GM20431 (cell line): ENCODE results near the gene SCAMP3.
"Not testable (repeated sequence)": the region's sequence is repeated elsewhere in the genome, so short reads cannot be mapped to it uniquely, and the experiment has no call there.

Experiments
- in situ Hi-C: fragments of 300-500 bp; cut with MseI, MboI; formaldehyde crosslinking; loops from one replicate; pipeline ENCODE4 v1.15.0; 2020; ENCODE audit warnings: low sequenced_read_pairs; ENCODE audit not compliant: unreplicated experiment

Gene SCAMP3

DNA sequence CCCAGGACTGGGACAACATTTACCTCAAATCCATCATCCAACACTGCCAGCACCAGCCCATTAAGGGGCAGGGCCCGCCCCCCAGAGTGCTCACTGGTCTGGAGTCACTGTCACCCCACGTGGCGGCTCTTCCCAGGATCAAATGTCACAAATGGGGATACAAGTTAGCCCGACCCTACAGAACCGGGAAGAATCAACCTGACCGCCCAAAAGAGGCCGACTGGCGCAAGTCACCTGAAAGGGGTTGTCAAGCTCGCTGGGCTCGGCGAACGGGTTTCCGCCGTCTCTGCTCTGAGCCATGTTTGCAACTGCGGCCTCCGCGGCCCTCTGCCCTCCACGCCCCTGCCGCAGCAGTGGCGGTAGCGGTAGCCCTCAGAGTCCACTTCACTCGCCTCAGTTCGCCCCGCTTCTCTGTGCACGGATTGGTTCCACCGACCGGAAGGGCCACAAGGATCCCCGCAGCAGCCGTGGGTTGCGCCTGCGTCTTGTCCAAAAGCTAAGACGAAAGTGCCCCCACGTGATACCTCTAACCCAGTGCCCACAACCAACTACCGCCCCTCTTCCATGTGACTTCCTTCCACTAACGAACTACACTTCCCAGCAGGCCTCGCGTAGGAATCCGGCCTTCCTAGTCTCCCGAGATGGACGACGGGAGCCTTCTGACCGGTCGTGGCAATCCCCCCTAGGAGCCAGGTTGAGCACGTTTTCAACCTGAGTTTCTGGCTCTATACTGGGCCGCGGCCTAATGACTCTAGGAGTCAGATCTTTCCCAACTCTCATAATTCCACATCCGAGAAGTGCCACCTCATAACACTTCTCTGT, at the start of gene SCAMP3:
TSS of gene SCAMP3 (minus strand) at position 509 of the 822 bp plus-strand sequence. CDS start at position 300, 209 bp downstream.
- in situ Hi-C loops, result no loop called here

DNA sequence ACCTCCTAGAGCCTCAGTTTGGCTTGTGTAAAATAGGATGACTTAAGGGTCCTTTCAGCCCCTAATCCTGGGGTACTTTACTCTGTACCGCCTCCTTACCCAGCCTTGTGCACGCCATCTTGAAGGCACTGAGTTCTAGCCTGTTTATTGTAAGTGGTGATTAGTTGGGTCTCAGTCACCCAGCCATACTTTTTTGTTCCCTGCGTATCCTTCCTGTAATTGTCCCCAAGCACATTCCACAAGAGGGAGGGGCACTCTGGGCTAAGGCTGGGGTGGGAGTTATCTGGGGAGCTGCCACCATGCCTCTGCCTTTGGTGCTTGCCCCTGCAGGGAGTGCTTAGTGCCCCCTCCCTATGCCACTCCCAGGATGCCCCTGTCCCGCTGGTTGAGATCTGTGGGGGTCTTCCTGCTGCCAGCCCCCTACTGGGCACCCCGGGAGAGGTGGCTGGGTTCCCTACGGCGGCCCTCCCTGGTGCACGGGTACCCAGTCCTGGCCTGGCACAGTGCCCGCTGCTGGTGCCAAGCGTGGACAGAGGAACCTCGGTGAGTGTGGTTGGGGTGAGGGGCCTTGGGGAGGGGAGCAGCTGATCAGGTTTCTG, 47.4 kb upstream of the SCAMP3 start:
- in situ Hi-C loops, result no loop called here

DNA sequence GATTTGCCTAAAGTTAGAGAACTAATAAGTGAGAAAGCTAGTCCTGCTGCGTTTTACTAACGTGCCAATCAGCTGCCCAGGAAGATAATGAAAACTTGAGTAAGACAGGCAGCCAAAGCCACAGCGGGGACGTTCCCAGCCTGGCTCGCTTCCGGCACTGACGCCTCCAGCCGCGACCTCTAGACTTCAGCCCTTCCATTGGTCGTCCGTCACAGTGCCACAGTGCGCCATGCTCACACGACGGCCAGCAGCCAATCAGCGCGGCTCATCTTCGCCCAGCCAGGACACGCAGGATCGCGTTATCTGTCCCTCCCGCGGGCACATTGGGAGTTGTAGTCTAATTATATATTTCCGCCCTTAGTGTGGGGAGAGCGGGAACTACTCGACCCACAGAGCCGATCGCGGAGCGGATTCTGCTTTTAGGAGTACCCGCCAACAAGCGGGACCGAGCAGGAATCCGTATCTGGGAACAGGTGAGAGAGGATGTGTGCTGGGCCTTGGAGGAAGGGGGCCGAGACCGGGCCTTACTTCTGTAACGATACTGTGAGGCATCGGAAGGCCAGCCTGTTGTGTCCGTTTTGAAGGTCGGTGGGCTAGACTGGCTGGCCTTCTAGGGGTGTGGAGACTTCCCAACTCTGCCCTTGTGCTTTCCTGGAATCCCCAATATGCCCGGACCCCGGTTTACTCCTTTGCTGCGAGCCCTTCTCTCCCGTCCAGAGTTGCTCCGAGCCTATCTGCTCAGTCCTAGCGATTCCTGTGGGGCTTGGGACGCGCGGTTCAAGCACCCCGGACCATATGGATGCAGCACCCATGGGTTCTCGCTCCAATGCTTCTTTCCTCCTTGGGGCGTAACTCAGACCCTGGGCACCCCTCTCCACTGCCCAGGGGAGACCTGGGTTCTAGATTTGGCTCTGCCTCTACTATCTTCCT, 46.6 kb upstream of the SCAMP3 start, which contains the start of gene FDPS:
TSS of gene FDPS (plus strand) at position 374 of the 930 bp plus-strand sequence. CDS start 924 bp downstream, outside the sequence.
- in situ Hi-C loops, result no loop called here

- in situ Hi-C loops, result no loop called here
These were observed 45.1 kb upstream of the SCAMP3 start for GRCh38 chr1:155307247-155307740.

- in situ Hi-C loops, result no loop called here
These were observed 43.8 kb upstream of the SCAMP3 start for GRCh38 chr1:155305881-155306391.

GRCh38 chr1:155304558-155305063, 42.5 kb upstream of the SCAMP3 start:
- in situ Hi-C loops, result no loop called here

GRCh38 chr1:155301342-155301841, 39.2 kb upstream of the SCAMP3 start, which contains the start of gene PKLR:
Gene PKLR (minus strand): TSS chr1:155301438. CDS start chr1:155301395, 43 bp downstream.
- in situ Hi-C loops, result no loop called here

DNA sequence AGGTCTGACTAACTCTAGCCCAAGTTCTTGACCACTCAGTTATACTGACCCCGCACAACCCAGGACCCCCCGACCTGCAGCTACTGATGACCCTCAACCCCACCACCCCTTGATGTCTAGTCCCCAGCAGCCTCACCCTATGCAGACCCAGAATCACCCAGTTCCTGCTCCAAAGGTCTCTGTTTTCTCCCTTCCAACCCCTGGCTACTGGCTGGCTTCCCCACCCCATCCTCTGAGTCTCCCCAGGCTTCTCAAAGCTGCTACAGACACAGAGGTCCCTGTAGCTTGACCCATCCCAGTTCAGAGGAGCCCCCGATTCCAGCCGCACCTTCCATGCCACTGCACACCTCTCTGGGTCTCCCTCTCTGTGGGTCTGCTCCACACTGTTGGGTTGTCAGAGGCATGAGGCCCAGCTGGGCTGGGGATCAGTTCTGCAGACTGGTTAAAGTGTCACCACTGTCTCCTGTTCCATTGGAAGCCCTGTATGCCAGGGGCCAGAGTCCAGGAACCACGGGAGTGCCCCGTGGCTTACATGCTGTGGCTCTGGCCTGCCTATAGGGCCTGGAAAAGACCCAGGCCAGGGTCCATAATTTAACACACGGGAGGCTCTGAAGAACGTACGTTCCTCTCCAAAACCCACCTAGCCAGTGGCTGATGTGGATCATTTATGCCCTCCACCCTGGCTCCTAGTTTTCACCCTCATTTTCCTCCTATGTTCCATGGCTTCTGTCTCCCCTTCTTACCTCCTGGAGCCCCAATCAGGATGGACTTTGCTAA, 38.6 kb upstream of the SCAMP3 start:
- in situ Hi-C loops, result no loop called here

DNA sequence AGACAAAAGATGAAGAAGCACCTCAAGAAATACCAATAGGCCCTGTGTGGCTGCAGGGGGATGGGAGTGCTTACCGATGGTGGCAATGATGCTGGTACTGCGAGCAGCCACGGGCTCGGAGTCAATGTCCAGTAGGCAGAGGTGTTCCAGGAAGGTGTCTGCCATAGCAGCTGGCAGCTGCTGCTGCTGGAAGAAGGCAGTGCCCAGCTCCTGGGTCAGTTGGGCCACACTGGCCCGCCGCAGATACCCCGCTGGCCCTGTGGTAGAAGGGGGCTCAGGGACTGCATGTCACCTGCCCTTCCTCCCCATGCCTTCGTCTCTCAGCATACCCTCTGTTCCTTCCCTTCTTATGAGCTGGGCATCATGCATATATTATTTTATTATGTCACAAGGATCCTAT, 37.9 kb upstream of the SCAMP3 start:
- in situ Hi-C loops, result no loop called here

- in situ Hi-C loops, result no loop called here
These were observed 35.2 kb upstream of the SCAMP3 start for GRCh38 chr1:155297384-155297783.

DNA sequence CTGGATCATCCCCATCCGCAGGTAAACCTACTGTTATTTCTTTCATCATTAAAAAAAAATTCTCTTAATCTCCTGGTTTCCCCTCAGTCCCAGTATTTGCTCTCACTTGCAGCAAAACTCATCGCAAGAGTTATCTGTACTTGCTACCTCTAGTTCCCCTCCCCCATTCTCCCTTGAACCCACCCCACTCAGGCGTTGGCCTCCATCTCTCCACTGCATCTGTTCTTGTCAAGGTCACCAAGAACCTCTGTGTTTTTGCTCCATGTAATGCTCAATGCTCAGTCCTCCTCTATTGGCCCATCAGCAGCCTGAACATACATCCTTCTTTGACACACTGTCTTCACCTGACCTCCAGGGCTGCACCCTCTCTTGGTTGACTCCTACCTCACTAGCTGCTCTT, 34.5 kb upstream of the SCAMP3 start:
- in situ Hi-C loops, result no loop called here

GRCh38 chr1:155295942-155296267, 33.7 kb upstream of the SCAMP3 start:
- in situ Hi-C loops, result no loop called here

- in situ Hi-C loops, result no loop called here
These were observed 33.2 kb upstream of the SCAMP3 start for GRCh38 chr1:155295183-155295941.

DNA sequence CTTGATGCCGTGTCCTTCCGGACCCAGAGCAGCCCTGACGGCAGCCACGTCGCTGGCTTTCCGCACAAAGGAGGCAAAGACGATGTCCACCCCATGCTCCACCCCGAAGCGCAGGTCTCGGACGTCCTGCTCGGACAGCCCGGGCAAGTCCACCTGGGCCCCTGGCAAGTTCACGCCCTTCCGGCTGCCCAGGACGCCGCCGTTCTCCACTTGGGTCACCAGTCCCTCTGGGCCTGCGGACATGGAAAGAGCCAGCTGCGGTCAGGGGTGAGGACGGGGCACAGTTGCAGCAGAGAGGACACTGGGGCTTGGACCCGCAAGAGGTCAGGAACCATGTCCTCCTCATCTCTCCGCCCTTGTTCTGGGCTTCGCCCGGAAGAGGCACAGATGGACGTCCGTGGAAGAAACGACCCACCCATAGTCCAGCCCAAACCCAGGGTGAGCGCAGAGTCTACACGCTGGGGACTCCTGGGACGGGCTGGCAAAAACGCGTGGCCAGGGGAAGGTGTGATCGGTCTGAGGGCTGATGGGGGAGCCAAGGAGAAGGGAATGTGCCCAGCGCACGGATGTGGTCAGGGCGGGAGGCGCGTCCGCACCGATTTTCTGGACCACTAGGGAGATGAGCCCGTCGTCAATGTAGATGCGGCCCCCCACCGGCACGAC, 32.5 kb upstream of the SCAMP3 start:
- in situ Hi-C loops, result no loop called here

DNA sequence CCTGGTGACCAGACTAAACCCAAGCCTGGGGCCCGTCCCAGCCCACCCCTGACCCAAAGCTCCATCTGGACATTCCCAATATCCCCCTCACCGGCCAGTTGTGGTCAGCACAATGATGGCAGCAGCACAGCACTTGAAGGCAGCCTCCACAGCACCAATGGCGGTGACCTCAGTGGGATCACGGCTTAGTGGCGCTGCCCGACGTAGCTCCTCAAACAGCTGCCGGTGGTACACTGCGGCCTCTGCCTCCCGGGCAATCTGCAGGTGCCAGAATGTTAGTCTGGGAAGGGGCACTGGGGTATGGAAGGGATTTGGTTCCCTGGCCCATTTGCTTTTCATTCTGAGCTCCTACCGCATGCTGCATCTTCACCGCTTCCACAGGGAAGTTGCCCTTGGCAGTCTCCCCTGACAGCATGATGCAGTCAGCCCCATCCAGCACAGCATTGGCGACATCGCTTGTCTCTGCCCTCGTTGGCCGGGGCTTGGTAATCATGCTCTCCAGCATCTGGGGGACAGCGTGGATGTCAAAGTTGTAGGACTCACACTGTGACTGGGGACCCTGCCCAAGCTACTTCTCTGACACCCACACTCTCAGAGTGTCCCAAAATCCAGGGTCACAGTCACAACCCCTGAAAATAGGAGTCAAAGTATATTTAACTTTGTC, 31.1 kb upstream of the SCAMP3 start:
- in situ Hi-C loops, result no loop called here

DNA sequence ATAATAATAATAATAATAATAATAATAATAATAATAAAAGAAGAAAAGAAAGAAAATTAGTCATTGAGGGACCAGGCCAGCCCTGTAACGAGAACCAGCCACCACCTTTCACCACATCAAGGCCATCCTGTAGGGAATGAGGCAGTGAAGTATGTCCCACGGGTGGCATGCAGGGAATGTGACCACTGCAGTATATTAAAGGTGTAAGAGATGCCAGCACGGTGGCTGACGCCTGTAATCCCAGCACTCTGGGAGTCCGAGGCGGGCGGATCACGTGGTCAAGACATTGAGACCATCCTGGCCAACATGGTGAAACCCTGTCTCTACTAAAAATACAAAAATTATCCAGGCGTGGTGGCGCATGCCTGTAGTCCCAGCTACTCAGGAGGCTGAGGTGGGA, 28.8 kb upstream of the SCAMP3 start:
- in situ Hi-C loops, result not testable (repeated sequence)

- in situ Hi-C loops, result no loop called here
These were observed 25.9 kb upstream of the SCAMP3 start for GRCh38 chr1:155287987-155288543.
